Suprapubic skin (tissue), 4 donors: ENCODE data around the gene PCSK2.

Experiments used
- EP300 ChIP-seq: sonication (generic); formaldehyde crosslinking; IDR thresholded peaks from one replicate; pipeline ENCODE4 v1.6.1; 2017; ENCODE audit warnings: antibody characterized with exemption
- POLR2A ChIP-seq, 2 donors: fragments of 450-650 bp; IDR thresholded peaks; one replicate each; pipeline ENCODE4 v1.6.1; 2017; ENCODE audit warnings: antibody characterized with exemption in 2 of 2, mild to moderate bottlenecking in 2 of 2, moderate library complexity in 2 of 2
- POLR2AphosphoS5 ChIP-seq, 3 donors: sonication (generic); formaldehyde crosslinking; IDR thresholded peaks; one replicate each; pipeline ENCODE4 v1.6.1; 2017; ENCODE audit warnings: antibody characterized with exemption in 3 of 3
- TF ChIP-seq, protein P1 (sequence below), 2 donors: fragments of 200-600 bp in 1 of 2; fragments of 450-650 bp in 1 of 2; sonication (generic) in 1 of 2; IDR thresholded peaks; one replicate each; pipeline ENCODE4 v1.5.1; 2016 to 2019; ENCODE audit warnings: antibody characterized with exemption in 2 of 2, mild to moderate bottlenecking in 1 of 2, moderate library complexity in 1 of 2

DNA sequence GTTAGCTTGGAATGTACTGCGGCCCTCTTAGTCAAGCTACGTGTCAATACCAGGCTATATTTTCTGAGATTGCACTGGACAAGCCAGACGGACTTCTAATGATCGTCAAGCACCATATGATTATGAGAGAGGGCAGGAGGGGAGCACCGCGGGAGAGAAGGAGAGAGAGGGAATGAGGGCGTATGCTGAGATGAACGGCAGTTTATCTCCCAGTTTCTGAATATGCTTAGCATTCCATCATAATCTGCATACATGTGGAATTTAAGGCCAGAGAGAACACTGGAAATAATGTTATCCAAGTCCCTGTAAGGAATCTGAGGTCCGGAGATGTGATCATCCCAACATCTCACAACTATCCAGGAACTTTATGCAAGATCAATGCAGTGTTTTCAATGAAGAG lies 244.1 kb downstream of the PCSK2 start:
- TF ChIP-seq, protein P1, sequence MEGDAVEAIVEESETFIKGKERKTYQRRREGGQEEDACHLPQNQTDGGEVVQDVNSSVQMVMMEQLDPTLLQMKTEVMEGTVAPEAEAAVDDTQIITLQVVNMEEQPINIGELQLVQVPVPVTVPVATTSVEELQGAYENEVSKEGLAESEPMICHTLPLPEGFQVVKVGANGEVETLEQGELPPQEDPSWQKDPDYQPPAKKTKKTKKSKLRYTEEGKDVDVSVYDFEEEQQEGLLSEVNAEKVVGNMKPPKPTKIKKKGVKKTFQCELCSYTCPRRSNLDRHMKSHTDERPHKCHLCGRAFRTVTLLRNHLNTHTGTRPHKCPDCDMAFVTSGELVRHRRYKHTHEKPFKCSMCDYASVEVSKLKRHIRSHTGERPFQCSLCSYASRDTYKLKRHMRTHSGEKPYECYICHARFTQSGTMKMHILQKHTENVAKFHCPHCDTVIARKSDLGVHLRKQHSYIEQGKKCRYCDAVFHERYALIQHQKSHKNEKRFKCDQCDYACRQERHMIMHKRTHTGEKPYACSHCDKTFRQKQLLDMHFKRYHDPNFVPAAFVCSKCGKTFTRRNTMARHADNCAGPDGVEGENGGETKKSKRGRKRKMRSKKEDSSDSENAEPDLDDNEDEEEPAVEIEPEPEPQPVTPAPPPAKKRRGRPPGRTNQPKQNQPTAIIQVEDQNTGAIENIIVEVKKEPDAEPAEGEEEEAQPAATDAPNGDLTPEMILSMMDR (IDR thresholded peaks at IDR 0.05): no peak
- TF ChIP-seq POLR2A (IDR thresholded peaks at IDR 0.05): no peak
- no peak for TF ChIP-seq POLR2AphosphoS5 (IDR thresholded peaks at IDR 0.05)
- no peak for TF ChIP-seq EP300
